ENCODE results near the gene MYO1D. TPM values are rescaled to one million over a fixed set of nuclear protein-coding genes. Genes with fewer than 3 reads are reported as not detected.

MYO1D gene
- total RNA-seq, 1 experiment from 2014 or later: 29.9 TPM

DNA sequence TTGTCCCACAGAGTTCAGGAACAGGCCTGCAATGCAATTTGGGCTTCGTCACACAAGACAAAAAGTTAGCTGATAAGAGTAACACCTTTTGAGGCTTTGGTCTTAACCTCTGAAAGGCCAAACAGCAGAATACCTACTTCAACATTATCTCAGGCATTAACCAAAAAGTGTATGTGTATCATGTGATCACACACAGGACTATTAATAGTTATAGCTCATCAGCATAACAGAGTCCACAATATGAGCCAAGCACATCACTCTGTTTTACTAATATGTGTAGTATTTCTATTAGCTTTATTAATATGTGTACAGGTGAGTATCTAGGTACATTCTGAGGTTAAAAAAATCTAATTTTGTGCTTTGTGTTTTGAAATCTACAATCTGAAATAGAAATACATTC is 30.8 kb downstream of the MYO1D start:
- H3K27ac Mint-ChIP-seq: peak overlapping the region; percentile 40; the same call in 1 of the 2 replicates
- CTCF ChIA-PET: interaction anchor here (0.9 to 1.1 kb wide), 3 partner anchors 31 to 63 kb away, joined by 3 read pairs; no protein-coding TSS in a partner anchor
- DNase-seq (ENCODE audit: low spot score) (no peak), ATAC-seq (no peak)
- no peaks in the 10 kb centered on the region for H3K36me3 Mint-ChIP-seq
- H3K27me3 Mint-ChIP-seq (ENCODE audit: low read depth): no peaks in the 10 kb centered on the region
- POLR2A ChIA-PET: interaction anchor here (0.6 kb wide), 1 partner anchor 9 kb away, joined by 3 read pairs; no protein-coding TSS in a partner anchor
- H3K4me1 Mint-ChIP-seq: peaks cover 12% of the 10 kb centered on the region
- no peaks in the 10 kb centered on the region for H3K9me3 Mint-ChIP-seq
- TF ChIP-seq, protein P1, sequence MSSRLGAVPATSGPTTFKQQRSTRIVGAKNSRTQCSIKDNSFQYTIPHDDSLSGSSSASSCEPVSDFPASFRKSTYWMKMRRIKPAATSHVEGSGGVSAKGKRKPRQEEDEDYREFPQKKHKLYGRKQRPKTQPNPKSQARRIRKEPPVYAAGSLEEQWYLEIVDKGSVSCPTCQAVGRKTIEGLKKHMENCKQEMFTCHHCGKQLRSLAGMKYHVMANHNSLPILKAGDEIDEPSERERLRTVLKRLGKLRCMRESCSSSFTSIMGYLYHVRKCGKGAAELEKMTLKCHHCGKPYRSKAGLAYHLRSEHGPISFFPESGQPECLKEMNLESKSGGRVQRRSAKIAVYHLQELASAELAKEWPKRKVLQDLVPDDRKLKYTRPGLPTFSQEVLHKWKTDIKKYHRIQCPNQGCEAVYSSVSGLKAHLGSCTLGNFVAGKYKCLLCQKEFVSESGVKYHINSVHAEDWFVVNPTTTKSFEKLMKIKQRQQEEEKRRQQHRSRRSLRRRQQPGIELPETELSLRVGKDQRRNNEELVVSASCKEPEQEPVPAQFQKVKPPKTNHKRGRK (CRISPR knock-in tag; IDR thresholded peaks at IDR 0.05; ENCODE audit: borderline replicate concordance): no peak
- TF ChIP-seq, protein P2, sequence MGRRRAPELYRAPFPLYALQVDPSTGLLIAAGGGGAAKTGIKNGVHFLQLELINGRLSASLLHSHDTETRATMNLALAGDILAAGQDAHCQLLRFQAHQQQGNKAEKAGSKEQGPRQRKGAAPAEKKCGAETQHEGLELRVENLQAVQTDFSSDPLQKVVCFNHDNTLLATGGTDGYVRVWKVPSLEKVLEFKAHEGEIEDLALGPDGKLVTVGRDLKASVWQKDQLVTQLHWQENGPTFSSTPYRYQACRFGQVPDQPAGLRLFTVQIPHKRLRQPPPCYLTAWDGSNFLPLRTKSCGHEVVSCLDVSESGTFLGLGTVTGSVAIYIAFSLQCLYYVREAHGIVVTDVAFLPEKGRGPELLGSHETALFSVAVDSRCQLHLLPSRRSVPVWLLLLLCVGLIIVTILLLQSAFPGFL (CRISPR knock-in tag; IDR thresholded peaks at IDR 0.05; ENCODE audit: borderline replicate concordance): no peak
- TF ChIP-seq OVOL2 (CRISPR knock-in tag; IDR thresholded peaks at IDR 0.05; ENCODE audit: borderline replicate concordance) (no peak), CBFB (CRISPR knock-in tag; IDR thresholded peaks at IDR 0.05; ENCODE audit: low read depth) (no peak), NR1H2 (CRISPR knock-in tag; IDR thresholded peaks at IDR 0.05) (no peak), RELA (CRISPR knock-in tag; IDR thresholded peaks at IDR 0.05; ENCODE audit: borderline replicate concordance) (no peak), ZNF396 (CRISPR knock-in tag; IDR thresholded peaks at IDR 0.05; ENCODE audit: borderline replicate concordance) (no peak), ZNF263 (CRISPR knock-in tag; IDR thresholded peaks at IDR 0.05; ENCODE audit: low read depth) (no peak), SMAD3 (CRISPR knock-in tag; IDR thresholded peaks at IDR 0.05; ENCODE audit: borderline replicate concordance) (no peak)
- TF ChIP-seq, protein P3, sequence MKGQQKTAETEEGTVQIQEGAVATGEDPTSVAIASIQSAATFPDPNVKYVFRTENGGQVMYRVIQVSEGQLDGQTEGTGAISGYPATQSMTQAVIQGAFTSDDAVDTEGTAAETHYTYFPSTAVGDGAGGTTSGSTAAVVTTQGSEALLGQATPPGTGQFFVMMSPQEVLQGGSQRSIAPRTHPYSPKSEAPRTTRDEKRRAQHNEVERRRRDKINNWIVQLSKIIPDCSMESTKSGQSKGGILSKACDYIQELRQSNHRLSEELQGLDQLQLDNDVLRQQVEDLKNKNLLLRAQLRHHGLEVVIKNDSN (CRISPR knock-in tag; IDR thresholded peaks at IDR 0.05): no peak
- TF ChIP-seq, protein P4, sequence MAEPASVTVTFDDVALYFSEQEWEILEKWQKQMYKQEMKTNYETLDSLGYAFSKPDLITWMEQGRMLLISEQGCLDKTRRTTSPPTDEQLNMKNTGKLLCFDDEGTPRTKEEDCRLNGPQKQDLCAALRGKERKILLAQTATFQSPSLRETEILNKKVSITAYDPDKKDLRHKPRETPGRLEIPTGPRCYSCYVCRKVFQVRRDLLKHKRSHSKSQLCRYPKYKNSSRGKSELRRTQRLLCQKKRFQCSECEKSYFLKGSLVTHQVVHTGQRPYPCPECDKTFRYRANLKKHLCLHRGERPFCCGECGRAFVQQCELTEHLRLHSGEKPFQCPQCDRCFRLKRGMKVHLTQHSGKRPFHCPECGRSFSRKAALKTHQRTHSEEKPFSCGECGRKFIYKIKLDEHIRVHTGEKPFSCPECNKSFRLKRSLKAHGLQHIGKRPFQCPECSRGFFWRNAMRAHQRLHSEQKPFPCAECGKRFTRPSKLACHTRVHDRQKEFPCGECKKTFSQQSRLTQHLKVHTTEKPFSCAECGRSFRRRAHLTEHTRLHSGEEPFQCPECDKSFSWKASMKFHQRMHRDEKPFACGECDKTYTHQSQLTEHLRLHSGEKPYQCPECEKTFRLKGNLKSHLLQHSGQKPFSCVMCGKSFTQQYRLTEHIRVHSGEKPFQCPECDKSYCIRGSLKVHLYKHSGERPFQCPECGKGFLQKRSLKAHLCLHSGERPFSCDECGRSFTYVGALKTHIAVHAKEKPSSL (CRISPR knock-in tag; conservative IDR thresholded peaks at IDR 0.05): no peak
- TF ChIP-seq, protein P5, sequence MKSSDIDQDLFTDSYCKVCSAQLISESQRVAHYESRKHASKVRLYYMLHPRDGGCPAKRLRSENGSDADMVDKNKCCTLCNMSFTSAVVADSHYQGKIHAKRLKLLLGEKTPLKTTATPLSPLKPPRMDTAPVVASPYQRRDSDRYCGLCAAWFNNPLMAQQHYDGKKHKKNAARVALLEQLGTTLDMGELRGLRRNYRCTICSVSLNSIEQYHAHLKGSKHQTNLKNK (CRISPR knock-in tag; IDR thresholded peaks at IDR 0.05): no peak
- TF ChIP-seq, protein P6, sequence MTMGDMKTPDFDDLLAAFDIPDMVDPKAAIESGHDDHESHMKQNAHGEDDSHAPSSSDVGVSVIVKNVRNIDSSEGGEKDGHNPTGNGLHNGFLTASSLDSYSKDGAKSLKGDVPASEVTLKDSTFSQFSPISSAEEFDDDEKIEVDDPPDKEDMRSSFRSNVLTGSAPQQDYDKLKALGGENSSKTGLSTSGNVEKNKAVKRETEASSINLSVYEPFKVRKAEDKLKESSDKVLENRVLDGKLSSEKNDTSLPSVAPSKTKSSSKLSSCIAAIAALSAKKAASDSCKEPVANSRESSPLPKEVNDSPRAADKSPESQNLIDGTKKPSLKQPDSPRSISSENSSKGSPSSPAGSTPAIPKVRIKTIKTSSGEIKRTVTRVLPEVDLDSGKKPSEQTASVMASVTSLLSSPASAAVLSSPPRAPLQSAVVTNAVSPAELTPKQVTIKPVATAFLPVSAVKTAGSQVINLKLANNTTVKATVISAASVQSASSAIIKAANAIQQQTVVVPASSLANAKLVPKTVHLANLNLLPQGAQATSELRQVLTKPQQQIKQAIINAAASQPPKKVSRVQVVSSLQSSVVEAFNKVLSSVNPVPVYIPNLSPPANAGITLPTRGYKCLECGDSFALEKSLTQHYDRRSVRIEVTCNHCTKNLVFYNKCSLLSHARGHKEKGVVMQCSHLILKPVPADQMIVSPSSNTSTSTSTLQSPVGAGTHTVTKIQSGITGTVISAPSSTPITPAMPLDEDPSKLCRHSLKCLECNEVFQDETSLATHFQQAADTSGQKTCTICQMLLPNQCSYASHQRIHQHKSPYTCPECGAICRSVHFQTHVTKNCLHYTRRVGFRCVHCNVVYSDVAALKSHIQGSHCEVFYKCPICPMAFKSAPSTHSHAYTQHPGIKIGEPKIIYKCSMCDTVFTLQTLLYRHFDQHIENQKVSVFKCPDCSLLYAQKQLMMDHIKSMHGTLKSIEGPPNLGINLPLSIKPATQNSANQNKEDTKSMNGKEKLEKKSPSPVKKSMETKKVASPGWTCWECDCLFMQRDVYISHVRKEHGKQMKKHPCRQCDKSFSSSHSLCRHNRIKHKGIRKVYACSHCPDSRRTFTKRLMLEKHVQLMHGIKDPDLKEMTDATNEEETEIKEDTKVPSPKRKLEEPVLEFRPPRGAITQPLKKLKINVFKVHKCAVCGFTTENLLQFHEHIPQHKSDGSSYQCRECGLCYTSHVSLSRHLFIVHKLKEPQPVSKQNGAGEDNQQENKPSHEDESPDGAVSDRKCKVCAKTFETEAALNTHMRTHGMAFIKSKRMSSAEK (CRISPR knock-in tag; IDR thresholded peaks at IDR 0.05; ENCODE audit: borderline replicate concordance): no peak
- TF ChIP-seq, protein P7, sequence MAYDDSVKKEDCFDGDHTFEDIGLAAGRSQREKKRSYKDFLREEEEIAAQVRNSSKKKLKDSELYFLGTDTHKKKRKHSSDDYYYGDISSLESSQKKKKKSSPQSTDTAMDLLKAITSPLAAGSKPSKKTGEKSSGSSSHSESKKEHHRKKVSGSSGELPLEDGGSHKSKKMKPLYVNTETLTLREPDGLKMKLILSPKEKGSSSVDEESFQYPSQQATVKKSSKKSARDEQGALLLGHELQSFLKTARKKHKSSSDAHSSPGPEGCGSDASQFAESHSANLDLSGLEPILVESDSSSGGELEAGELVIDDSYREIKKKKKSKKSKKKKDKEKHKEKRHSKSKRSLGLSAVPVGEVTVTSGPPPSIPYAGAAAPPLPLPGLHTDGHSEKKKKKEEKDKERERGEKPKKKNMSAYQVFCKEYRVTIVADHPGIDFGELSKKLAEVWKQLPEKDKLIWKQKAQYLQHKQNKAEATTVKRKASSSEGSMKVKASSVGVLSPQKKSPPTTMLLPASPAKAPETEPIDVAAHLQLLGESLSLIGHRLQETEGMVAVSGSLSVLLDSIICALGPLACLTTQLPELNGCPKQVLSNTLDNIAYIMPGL (CRISPR knock-in tag; IDR thresholded peaks at IDR 0.05): no peak
- no peak overlapping the region for H3K4me3 Mint-ChIP-seq
